ENCODE measurements around the gene TTC39B.

DNA sequence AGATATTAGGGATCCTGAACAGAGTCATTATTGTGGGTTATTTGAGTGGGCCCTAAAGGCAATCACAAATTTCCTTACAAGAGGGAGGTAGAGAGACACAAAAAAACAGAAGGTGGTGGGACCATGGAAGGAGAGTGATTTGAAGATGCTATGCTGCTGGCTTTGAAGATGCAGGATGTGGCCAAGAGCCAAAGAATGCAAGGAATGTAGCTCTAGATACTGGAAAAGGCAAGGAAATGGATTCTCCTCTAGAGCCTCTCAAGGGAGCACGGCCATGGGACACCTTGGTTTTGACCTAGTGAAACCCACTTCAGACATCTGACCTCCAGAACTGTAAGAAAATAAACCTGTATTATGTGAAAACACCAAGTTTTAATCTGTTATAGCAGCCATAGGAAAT lies 53.8 kb downstream of the TTC39B start:
- TF ChIP-seq EZH2 (IDR thresholded peaks at IDR 0.05; ENCODE audit: borderline replicate concordance, low read length) = no peak
- TF ChIP-seq, protein P1, sequence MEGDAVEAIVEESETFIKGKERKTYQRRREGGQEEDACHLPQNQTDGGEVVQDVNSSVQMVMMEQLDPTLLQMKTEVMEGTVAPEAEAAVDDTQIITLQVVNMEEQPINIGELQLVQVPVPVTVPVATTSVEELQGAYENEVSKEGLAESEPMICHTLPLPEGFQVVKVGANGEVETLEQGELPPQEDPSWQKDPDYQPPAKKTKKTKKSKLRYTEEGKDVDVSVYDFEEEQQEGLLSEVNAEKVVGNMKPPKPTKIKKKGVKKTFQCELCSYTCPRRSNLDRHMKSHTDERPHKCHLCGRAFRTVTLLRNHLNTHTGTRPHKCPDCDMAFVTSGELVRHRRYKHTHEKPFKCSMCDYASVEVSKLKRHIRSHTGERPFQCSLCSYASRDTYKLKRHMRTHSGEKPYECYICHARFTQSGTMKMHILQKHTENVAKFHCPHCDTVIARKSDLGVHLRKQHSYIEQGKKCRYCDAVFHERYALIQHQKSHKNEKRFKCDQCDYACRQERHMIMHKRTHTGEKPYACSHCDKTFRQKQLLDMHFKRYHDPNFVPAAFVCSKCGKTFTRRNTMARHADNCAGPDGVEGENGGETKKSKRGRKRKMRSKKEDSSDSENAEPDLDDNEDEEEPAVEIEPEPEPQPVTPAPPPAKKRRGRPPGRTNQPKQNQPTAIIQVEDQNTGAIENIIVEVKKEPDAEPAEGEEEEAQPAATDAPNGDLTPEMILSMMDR (conservative IDR thresholded peaks at IDR 0.05 in 1 of 2, IDR thresholded peaks at IDR 0.05 in 1 of 2; ENCODE audit: extremely low read depth in 1 of 2, insufficient read depth in 1 of 2, low read depth in 1 of 2, low read length in 2 of 2) = no peak

Measured in mammary epithelial cell (primary cell).